Stimulated activated CD4-positive, alpha-beta T cell treated with anti-CD3 and anti-CD28 coated beads, TNF-alpha, amount 100 ng/mL, for 48 hours (primary cell): ENCODE data around the gene VWA1.
"Not testable (repeated sequence)": the region's sequence is repeated elsewhere in the genome, so short reads cannot be mapped to it uniquely, and the experiment has no call there.

ENCODE experiments used
- DNase-seq, 3 donors: peaks; one replicate each; pipeline ENCODE4 v3.0.0-alpha.2; 2020; ENCODE audit warnings: low read depth in 3 of 3

The VWA1 gene

DNA sequence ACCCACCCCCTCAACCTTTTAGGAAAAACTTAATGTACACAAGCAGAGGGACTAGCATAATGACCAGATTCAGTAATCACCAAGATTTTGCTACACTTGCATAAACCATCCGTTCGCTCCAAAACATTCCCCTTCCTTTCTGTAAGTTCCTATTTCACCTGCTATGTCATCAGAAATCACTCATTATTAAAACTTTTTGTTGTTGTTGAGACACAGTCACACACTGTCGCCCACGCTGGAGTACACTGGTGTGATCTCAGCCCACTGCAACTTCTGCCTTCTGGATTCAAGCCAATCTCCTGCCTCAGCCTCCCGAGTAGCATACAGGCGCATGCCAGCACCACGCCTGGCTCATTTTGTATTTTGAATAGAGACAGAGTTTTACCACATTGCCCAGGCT, 31.8 kb upstream of the VWA1 start:
- no peak for DNase-seq

DNA sequence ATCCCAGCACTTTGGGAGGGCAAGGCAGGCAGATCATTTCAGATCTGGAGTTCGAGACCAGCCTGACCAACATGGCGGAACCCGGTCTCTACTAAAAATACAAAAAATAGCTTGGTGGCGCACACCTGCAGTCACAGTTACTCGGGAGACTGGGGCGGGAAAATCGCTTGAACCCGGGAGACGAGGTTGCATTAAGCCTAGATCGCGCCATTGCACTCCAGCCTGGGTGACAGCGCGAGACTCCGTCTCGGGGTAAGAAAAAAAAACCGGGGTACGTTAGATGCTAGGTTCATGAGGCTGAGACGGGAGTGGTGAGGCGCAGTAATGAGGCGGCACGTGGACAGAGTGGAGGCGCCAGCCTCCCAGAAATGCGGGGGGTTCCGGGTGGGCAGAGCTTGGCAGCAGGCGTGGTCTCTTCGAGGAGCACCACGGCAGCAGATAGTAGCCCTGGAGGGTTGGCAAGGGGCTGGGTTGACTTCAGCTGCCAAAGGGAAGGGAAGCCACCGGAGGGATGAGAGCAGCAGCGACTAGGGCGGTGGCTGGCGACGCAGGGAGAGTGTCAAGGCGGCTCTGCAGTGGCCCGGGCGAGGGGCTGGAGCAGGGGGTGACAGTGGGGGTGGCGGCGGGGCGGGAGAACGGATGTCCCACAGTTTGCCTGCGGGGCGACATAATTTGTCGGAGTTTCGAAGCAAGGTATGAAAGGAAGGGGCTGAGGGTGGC, 29.2 kb upstream of the VWA1 start:
- no peak for DNase-seq

DNA sequence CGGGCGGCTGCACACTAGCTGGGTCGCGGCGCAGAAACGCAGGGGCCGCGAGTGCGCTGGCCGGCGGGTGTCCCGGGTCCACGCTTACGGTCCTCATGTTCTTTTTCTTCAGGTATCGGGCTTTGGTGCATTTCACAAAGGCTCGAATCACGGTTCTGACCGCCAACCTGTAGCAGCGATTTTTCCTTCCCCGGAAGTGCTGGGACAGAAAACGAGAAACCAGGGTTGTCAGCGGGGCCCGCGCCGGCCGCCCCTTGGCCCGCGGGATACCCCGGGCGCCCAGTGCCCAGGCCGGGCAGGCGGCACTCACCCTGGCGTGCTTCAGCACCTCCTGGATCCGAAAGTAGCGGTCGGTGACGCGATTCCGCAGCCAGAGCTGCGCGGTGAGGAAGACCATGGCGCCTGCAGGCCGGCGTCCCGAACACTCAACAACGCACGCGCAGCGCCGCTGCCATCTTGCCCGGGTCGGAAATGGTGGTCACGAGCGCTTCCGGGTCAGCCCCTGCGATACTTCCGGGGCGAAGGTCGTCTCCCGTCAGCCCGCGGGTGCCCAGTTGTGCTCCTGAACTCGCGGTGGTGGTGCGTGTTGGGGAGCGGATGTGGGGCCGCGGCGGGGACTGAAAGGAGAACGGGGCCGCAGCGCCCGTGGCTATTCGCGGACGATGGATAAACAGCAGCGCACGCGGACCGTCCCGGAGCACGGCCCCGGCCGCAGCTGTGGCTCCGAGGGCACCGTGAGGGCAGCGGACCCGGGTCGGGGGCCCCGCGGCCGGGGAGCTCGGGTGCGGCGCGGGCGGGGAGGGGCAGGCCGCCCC, 28.5 kb upstream of the VWA1 start, which contains the start of gene MRPL20:
Gene MRPL20, minus strand, starts transcription at position 473 of the 815 bp plus-strand sequence. Its CDS starts 76 bp downstream, at position 397.
- DNase-seq: peak; percentile 91 to 93 (median 91)

DNA sequence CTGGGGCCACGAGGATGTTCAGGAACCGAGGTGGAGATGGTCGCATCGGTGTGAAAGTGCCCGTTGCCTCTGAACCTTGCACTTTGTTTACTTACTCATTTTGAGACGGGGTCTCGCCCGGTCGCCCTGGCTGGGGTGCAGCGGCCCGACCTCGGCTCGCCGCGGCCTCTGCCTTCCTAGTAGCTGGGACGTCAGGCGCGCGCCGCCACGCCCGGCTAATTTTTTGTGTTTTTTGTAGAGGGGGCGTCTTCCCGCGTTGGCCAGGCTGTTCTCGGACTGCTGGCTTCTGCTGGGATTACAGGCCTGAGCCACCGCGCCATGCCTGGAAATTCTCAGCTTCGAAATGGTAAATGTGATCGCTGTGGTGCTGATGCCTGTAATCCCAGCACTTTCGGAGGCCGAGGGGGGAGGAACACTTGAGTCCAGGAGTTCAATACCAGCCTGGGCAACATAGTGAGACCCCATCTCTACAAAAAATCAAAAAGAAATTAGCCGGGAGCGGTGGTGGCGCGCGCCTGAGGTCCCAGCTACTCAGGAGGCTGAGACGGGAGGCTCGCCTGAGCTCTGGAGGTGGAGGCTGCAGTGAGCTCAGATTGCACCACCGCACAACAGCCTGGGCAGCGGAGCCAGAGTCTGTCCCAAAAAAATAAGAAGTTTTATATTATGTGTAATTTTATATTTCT, 27.7 kb upstream of the VWA1 start:
- no peak for DNase-seq

GRCh38 chr1:1410238-1410637, 25.3 kb upstream of the VWA1 start:
- not testable (repeated sequence) for DNase-seq

DNA sequence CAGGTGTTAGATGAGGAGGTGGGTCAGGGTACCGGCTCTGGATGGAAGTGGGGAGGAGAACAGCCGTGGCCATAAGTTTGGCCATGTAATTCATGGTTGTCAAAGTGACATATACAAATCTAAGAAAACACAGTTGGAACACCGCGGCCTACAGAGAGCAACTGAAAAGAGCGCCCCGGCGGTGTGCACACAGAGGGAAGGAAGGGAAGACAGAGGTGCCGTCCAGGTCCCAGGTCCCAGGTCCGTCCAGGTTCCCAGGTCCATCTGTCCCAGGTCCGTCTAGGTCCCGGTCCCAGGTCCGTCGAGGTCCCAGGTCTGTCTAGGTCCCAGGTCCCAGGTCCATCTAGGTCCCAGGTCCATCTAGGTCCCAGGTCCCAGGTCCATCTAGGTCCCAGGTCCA, 23.9 kb upstream of the VWA1 start:
- DNase-seq: no peak

GRCh38 chr1:1412311-1412902, 23.1 kb upstream of the VWA1 start:
- DNase-seq: not testable (repeated sequence)

- no peak for DNase-seq
Observed at GRCh38 chr1:1415751-1416150, 19.7 kb upstream of the VWA1 start.

GRCh38 chr1:1417396-1417795, 18.1 kb upstream of the VWA1 start:
- DNase-seq: not testable (repeated sequence)

DNA sequence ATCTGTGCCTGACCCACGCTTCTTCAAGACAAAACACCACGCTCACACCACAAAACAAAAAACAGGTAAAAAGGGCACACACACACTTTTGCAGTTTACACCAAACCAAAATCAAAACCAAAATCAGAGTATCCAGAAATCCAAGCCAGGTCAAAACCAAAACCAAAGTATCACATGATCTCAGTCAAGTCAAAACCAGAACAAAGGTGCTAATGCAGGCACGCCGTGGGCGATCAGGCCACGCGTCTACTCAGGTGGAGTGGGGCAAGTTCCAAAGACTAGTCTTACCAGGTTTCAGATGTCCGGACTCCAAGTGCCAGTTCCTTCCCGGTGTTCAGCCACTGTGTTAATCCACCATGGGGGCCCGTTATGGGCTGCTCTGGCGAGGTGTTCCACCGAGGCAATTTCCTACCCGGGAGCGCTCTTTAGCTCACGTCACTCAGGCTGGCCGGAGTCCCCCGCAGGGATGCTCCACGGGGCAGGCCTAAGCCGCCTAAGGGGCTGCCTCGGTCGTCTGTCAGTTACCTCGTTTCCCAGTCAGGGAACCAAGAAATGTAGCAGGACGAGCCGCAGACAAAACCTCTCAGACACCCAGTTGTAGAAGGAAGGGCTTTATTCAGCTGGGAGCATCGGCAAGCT, 17.5 kb upstream of the VWA1 start:
- not testable (repeated sequence) for DNase-seq

GRCh38 chr1:1418464-1419362, 16.8 kb upstream of the VWA1 start:
- no peak for DNase-seq

GRCh38 chr1:1419363-1419812, 16.1 kb upstream of the VWA1 start:
- no peak for DNase-seq

DNA sequence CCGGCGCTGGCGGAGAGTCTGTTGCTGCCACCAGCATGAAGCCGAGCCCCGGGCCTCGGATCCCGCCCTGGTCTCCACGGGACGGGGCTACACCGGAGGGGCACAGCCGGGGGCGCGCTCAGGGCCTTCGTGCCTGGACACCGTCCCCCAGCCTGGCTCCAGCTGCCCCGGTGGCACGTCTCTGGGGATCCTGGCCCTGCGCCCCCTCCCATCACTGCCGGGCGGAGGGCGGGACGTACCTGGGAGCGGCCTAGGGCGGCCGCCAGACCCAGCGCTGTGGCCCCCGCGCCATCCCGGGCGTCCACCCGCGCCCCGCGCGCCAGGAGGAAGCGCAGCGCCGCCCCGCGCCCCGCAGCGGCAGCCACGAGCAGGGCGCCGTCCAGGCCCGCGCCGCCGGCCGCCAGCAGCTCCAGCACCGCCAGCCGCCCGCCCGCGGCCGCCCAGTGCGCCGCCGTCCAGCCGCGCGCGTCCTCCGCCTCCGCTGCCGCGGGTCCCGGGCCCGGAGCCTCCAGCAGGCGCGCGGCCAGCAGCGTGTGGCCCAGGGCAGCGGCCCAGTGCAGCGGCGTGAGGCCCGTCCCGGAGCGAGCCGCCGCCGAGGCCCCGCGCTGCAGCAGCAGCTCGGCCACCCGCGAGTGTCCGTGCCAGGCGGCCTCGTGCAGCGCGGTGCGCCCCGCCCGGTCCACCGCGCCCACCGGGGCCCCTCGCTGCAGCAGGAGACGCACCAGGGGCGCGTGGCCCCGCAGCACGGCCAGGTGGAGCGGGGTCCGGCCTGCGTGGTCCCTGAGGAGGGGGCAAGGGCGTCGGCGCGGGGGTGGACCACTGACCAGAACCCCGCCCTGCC, 15.5 kb upstream of the VWA1 start:
- no peak for DNase-seq

- DNase-seq: no peak
Observed at GRCh38 chr1:1420654-1421141, 14.8 kb upstream of the VWA1 start.

DNA sequence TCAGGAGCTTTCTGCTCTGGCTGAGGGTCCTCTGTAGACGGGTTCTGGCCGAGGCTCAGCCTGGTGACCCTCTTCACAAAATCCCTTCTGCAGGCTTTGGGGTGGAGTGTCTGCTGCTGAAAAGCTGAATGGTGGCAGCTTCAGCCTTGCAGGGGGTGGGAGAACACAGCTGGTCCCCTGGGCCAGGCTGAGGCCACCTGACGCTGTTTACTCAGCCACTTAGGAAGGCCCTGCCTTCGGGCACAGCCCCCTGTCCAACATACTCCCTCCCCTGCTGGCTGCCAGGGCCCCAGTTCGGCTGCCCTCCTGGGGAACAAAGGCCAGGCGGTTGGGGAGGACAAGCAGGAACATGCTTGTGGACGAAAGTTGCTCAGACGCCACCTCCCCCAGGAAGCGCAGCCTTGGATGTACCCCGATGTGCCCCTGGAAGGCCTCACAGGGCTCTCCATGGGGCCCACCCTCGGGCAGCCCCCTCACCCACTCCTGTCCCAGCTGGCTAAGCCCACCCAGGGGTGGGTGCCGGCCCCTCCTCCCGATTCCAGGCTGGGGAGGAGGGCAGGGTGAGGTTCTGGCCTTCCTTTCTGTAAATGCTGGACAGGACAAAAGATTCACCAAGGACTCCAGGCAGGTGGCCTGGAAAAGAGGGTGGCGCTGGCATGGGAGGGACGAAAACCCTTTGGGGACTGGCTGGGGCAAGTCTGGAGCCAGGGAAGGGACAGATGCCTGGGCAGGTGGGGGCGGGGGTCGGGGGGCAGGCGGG, 14.2 kb upstream of the VWA1 start, which contains the start of gene ANKRD65:
Gene ANKRD65, minus strand, starts transcription at position 130 of the 760 bp plus-strand sequence. CDS start 271 bp downstream, outside the sequence.
- no peak for DNase-seq

- no peak for DNase-seq
Observed at GRCh38 chr1:1421907-1422464, 13.5 kb upstream of the VWA1 start.

GRCh38 chr1:1422465-1423244, 12.8 kb upstream of the VWA1 start:
- DNase-seq: no peak
